Measurements from ENCODE around the gene TMEM178A. TPM values are rescaled to one million over a fixed set of nuclear protein-coding genes. Genes with fewer than 3 reads are reported as not detected.

TMEM178A gene
- total RNA-seq, 2 donors from 2014 or later, result 5.5 to 7.4 TPM

DNA sequence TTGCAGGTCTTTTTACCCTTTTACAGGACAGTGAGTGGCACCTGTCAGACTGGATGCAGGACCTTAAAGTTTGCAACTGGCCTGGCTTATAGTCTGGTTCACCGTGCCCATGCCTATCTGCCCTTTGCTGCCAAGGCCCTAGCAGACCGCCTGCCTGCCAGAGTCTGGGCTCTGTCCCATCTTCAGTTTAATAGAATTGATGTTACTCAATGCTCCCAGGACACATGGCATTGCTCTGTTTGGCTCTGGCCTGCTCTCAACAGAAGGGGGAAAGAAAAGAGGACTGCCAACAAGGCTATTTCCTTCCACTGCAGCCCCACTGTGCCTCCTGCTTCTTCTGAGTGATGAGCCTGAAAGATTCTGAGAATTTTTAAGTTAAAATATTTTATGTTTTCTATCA lies 25.6 kb upstream of the TMEM178A start:
- H3K4me1 Mint-ChIP-seq, result no peaks in the 10 kb centered on the region
- Histone ChIP-seq H3K4me1 (ENCODE audit: control insufficient read depth, insufficient read depth, low read length) (no peaks in the 10 kb centered on the region), H3K27me3 (ENCODE audit: control insufficient read depth, insufficient read depth, low read length, poor library complexity, severe bottlenecking) (no peaks in the 10 kb centered on the region), H3K36me3 (ENCODE audit: control insufficient read depth, insufficient read depth, low read length) (no peaks in the 10 kb centered on the region), H3K9me3 (ENCODE audit: control insufficient read depth, low read length) (no peaks in the 10 kb centered on the region), H3K4me3 (ENCODE audit: low read length) (no peak overlapping the region), H3K27ac (ENCODE audit: low read depth, low read length) (no peak overlapping the region), H3K9ac (ENCODE audit: extremely low read depth, low read length, poor library complexity, severe bottlenecking) (no peak overlapping the region)
- H3K36me3 Mint-ChIP-seq (ENCODE audit: low read depth), result no peaks in the 10 kb centered on the region
- H3K27me3 Mint-ChIP-seq (ENCODE audit: insufficient read depth), result no peaks in the 10 kb centered on the region
- H3K9me3 Mint-ChIP-seq, result no peaks in the 10 kb centered on the region
- 92 to 100% methylated on average over 1 to 2 of the region's 2 CpGs for WGBS, 2 experiments (ENCODE audit: insufficient coverage in 1 of 2, insufficient read length in 1 of 2)
- no peak overlapping the region for H3K4me3 Mint-ChIP-seq
- H3K27ac Mint-ChIP-seq, result no peak overlapping the region
- no peak for DNase-seq
- TF ChIP-seq, protein P1, sequence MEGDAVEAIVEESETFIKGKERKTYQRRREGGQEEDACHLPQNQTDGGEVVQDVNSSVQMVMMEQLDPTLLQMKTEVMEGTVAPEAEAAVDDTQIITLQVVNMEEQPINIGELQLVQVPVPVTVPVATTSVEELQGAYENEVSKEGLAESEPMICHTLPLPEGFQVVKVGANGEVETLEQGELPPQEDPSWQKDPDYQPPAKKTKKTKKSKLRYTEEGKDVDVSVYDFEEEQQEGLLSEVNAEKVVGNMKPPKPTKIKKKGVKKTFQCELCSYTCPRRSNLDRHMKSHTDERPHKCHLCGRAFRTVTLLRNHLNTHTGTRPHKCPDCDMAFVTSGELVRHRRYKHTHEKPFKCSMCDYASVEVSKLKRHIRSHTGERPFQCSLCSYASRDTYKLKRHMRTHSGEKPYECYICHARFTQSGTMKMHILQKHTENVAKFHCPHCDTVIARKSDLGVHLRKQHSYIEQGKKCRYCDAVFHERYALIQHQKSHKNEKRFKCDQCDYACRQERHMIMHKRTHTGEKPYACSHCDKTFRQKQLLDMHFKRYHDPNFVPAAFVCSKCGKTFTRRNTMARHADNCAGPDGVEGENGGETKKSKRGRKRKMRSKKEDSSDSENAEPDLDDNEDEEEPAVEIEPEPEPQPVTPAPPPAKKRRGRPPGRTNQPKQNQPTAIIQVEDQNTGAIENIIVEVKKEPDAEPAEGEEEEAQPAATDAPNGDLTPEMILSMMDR (conservative IDR thresholded peaks at IDR 0.05), result no peak

DNA sequence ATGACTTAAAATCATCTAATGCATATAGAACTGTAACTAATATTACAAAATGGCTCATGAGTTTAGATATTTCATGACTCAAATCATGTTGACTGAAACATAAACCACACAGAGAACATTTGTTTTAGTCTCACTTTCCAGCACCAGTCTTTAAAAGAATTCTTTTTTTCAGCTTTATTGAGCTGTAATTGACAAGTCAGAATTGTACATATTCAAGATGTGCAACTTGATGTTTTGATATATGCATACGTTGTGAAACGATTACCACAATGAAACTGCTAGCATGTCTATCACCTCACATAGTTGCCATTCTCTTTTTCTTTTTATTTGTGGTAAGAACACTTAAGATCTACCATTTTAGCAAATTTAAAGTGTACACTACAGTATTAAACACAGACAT lies 25.0 kb upstream of the TMEM178A start:
- Histone ChIP-seq H3K4me3 (ENCODE audit: low read length) (no peak overlapping the region), H3K36me3 (ENCODE audit: control insufficient read depth, insufficient read depth, low read length) (no peaks in the 10 kb centered on the region), H3K9me3 (ENCODE audit: control insufficient read depth, low read length) (no peaks in the 10 kb centered on the region), H3K27ac (ENCODE audit: low read depth, low read length) (no peak overlapping the region), H3K27me3 (ENCODE audit: control insufficient read depth, insufficient read depth, low read length, poor library complexity, severe bottlenecking) (no peaks in the 10 kb centered on the region), H3K9ac (ENCODE audit: extremely low read depth, low read length, poor library complexity, severe bottlenecking) (no peak overlapping the region), H3K4me1 (ENCODE audit: control insufficient read depth, insufficient read depth, low read length) (no peaks in the 10 kb centered on the region)
- Mint-ChIP-seq H3K9me3 (no peaks in the 10 kb centered on the region), H3K4me3 (no peak overlapping the region), H3K27ac (no peak overlapping the region), H3K36me3 (ENCODE audit: low read depth) (no peaks in the 10 kb centered on the region), H3K27me3 (ENCODE audit: insufficient read depth) (no peaks in the 10 kb centered on the region), H3K4me1 (no peaks in the 10 kb centered on the region)
- TF ChIP-seq, protein P1 (conservative IDR thresholded peaks at IDR 0.05), result no peak
- 90 to 100% methylated on average over 2 of the region's 2 CpGs for WGBS, 2 experiments (ENCODE audit: insufficient coverage in 1 of 2, insufficient read length in 1 of 2)
- no peak for DNase-seq

GRCh38 chr2:39641635-39642034 lies 24.1 kb upstream of the TMEM178A start:
- Mint-ChIP-seq H3K9me3 (no peaks in the 10 kb centered on the region), H3K27ac (no peak overlapping the region), H3K4me1 (no peaks in the 10 kb centered on the region), H3K36me3 (ENCODE audit: low read depth) (no peaks in the 10 kb centered on the region), H3K4me3 (no peak overlapping the region), H3K27me3 (ENCODE audit: insufficient read depth) (no peaks in the 10 kb centered on the region)
- H3K9ac ChIP-seq (ENCODE audit: extremely low read depth, low read length, poor library complexity, severe bottlenecking), result no peak overlapping the region
- WGBS, 2 experiments (ENCODE audit: insufficient coverage in 1 of 2, insufficient read length in 1 of 2), result 97 to 100% methylated on average over 1 of the region's 1 CpG
- no peaks in the 10 kb centered on the region for H3K36me3 ChIP-seq (ENCODE audit: control insufficient read depth, insufficient read depth, low read length)
- H3K27me3 ChIP-seq (ENCODE audit: control insufficient read depth, insufficient read depth, low read length, poor library complexity, severe bottlenecking), result no peaks in the 10 kb centered on the region
- H3K4me1 ChIP-seq (ENCODE audit: control insufficient read depth, insufficient read depth, low read length), result no peaks in the 10 kb centered on the region
- peak overlapping the region; percentile 56 for H3K27ac ChIP-seq (ENCODE audit: low read depth, low read length)
- no peaks in the 10 kb centered on the region for H3K9me3 ChIP-seq (ENCODE audit: control insufficient read depth, low read length)
- no peak for DNase-seq
- TF ChIP-seq, protein P1 (conservative IDR thresholded peaks at IDR 0.05), result no peak
- H3K4me3 ChIP-seq (ENCODE audit: low read length), result no peak overlapping the region

Measured in endodermal cell (in vitro differentiated cells).